Left forelimb (tissue), 1 donor: ENCODE results near the gene NRXN2.

Experiments
- DNase-seq: peaks from one replicate; pipeline ENCODE4 v3.0.0-alpha.2; 2018; ENCODE audit warnings: low spot score

The NRXN2 gene

GRCh38 chr11:64649291-64649697 is 73.7 kb downstream of the NRXN2 start:
- no peak for DNase-seq

GRCh38 chr11:64648551-64648950 is 74.4 kb downstream of the NRXN2 start:
- no peak for DNase-seq

GRCh38 chr11:64647019-64647779 is 75.8 kb downstream of the NRXN2 start:
- DNase-seq: no peak

- no peak for DNase-seq
Measured at GRCh38 chr11:64644647-64645275, 78.2 kb downstream of the NRXN2 start.

GRCh38 chr11:64643920-64644646 is 78.9 kb downstream of the NRXN2 start:
- no peak for DNase-seq

- DNase-seq: no peak
Measured at GRCh38 chr11:64643256-64643881, 79.6 kb downstream of the NRXN2 start.

- no peak for DNase-seq
Measured at GRCh38 chr11:64642871-64643255, 80.1 kb downstream of the NRXN2 start.

- DNase-seq: no peak
Measured at GRCh38 chr11:64642418-64642735, 80.6 kb downstream of the NRXN2 start.

- no peak for DNase-seq
Measured at GRCh38 chr11:64641596-64642417, 81.2 kb downstream of the NRXN2 start.

- DNase-seq: no peak
Measured at GRCh38 chr11:64639885-64640284, 83.1 kb downstream of the NRXN2 start.

- no peak for DNase-seq
Measured at GRCh38 chr11:64638829-64639228, 84.2 kb downstream of the NRXN2 start.

GRCh38 chr11:64638018-64638665 is 84.9 kb downstream of the NRXN2 start:
- DNase-seq: no peak

- no peak for DNase-seq
Measured at GRCh38 chr11:64637334-64638017, 85.5 kb downstream of the NRXN2 start.

GRCh38 chr11:64633555-64634159 is 89.3 kb downstream of the NRXN2 start:
- DNase-seq: no peak

GRCh38 chr11:64632654-64633053 is 90.3 kb downstream of the NRXN2 start:
- no peak for DNase-seq

GRCh38 chr11:64632237-64632636 is 90.8 kb downstream of the NRXN2 start:
- no peak for DNase-seq

GRCh38 chr11:64631675-64632074 is 91.3 kb downstream of the NRXN2 start:
- no peak for DNase-seq

GRCh38 chr11:64629796-64630562 is 93.0 kb downstream of the NRXN2 start:
- no peak for DNase-seq

- DNase-seq: no peak
Measured at GRCh38 chr11:64629103-64629502, 93.9 kb downstream of the NRXN2 start.

- no peak for DNase-seq
Measured at GRCh38 chr11:64628596-64628995, 94.4 kb downstream of the NRXN2 start.
